Activated CD8-positive, alpha-beta memory T cell treated with anti-CD3 and anti-CD28 coated beads for 48 hours (primary cell): Measurements from ENCODE around the gene RNASEH2A.
"Not testable (repeated sequence)": the region's sequence is repeated elsewhere in the genome, so short reads cannot be mapped to it uniquely, and the experiment has no call there.

ENCODE experiments used
- DNase-seq, 3 experiments: peaks; one replicate each; pipeline ENCODE4 v3.0.0-alpha.2; 2020; ENCODE audit warnings: low read depth in 2 of 3, low spot score in 2 of 3

Gene RNASEH2A

GRCh38 chr19:12793290-12794195 is 12.8 kb upstream of the RNASEH2A start:
- DNase-seq = peak; percentile 81 to 96 (median 94)

GRCh38 chr19:12794196-12794941 is 12.0 kb upstream of the RNASEH2A start:
- no peak for DNase-seq

GRCh38 chr19:12794971-12795381 is 11.4 kb upstream of the RNASEH2A start:
- no peak for DNase-seq

GRCh38 chr19:12796146-12797071 is 10.0 kb upstream of the RNASEH2A start:
- DNase-seq = no peak

- no peak for DNase-seq
Observed at GRCh38 chr19:12797141-12797587, 9.2 kb upstream of the RNASEH2A start.

- not testable (repeated sequence) for DNase-seq
Observed at GRCh38 chr19:12797607-12798006, 8.8 kb upstream of the RNASEH2A start.

- no peak for DNase-seq
Observed at GRCh38 chr19:12799742-12800465, 6.5 kb upstream of the RNASEH2A start.

- DNase-seq = no peak
Observed at GRCh38 chr19:12800466-12800770, 6.0 kb upstream of the RNASEH2A start.

GRCh38 chr19:12800923-12801465 is 5.4 kb upstream of the RNASEH2A start:
- peak in 1 of 3 experiments; percentile 19 for DNase-seq

GRCh38 chr19:12801466-12802266 is 4.7 kb upstream of the RNASEH2A start, which contains the start of the genes PRDX2 and THSD8:
TSS of gene PRDX2 (minus strand) at chr19:12801800. CDS start at chr19:12801261, 539 bp downstream.
TSS of gene THSD8 (plus strand) at chr19:12802069. CDS start at chr19:12802072, 3 bp downstream.
- DNase-seq = peak in 1 of 3 experiments; percentile 54

- no peak for DNase-seq
Observed at GRCh38 chr19:12802267-12803106, 3.9 kb upstream of the RNASEH2A start.

GRCh38 chr19:12804051-12804450 is 2.3 kb upstream of the RNASEH2A start:
- no peak for DNase-seq

- no peak for DNase-seq
Observed at GRCh38 chr19:12815088-12815487, 8.7 kb downstream of the RNASEH2A start.

- DNase-seq = not testable (repeated sequence)
Observed at GRCh38 chr19:12817188-12817587, 10.8 kb downstream of the RNASEH2A start.

- not testable (repeated sequence) for DNase-seq
Observed at GRCh38 chr19:12817810-12818209, 11.4 kb downstream of the RNASEH2A start.

- no peak for DNase-seq
Observed at GRCh38 chr19:12821761-12822160, 15.4 kb downstream of the RNASEH2A start.

- no peak for DNase-seq
Observed at GRCh38 chr19:12825254-12826131, 19.1 kb downstream of the RNASEH2A start.
